D721Med (cell line): Measurements from ENCODE around the gene PRPS1.

ENCODE experiments used
- DNase-seq: peaks from one replicate; pipeline ENCODE4 v3.0.0; 2011; ENCODE audit warnings: low spot score; ENCODE audit not compliant: insufficient read length
- FAIRE-seq: peaks from 2 replicates; lab custom pipeline; 2011; peaks lifted over from hg19 to GRCh38; lab: Jason Lieb, UNC
- CTCF ChIP-seq: IDR thresholded peaks from 2 replicates; pipeline ENCODE4 v1.5.1; 2012; ENCODE audit warnings: mild to moderate bottlenecking, control low read depth; ENCODE audit not compliant: insufficient read depth; ENCODE audit errors: missing control alignments

The PRPS1 gene

GRCh38 chrX:107610667-107611066 lies 17.6 kb upstream of the PRPS1 start:
- FAIRE-seq (no peak), DNase-seq (no peak)
- no peak for TF ChIP-seq CTCF

GRCh38 chrX:107619885-107620322 lies 8.4 kb upstream of the PRPS1 start:
- DNase-seq (no peak), FAIRE-seq (no peak)
- no peak for TF ChIP-seq CTCF

GRCh38 chrX:107624893-107625292 lies 3.4 kb upstream of the PRPS1 start:
- DNase-seq (no peak), FAIRE-seq (no peak)
- no peak for TF ChIP-seq CTCF

DNA sequence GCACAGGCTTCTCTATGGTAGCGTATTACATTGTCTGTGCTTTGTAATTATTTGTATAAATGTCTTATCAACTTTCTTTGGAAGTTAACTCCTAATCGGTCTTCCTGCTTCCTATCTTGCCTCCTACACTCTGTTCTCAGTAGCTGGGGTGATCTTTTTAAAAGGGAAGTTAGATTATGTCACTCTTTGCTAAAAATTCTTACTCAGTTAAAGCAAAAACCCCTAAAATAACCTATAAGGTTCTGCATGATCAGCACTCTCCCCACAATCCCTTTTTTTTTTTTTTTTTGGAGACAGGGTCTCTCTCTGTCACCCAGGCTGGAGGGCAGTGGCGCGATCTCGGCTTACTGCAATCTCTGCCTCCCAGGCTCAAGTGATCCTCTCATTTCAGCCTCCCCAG lies 2.6 kb upstream of the PRPS1 start:
- no peak for TF ChIP-seq CTCF
- FAIRE-seq (no peak), DNase-seq (no peak)

DNA sequence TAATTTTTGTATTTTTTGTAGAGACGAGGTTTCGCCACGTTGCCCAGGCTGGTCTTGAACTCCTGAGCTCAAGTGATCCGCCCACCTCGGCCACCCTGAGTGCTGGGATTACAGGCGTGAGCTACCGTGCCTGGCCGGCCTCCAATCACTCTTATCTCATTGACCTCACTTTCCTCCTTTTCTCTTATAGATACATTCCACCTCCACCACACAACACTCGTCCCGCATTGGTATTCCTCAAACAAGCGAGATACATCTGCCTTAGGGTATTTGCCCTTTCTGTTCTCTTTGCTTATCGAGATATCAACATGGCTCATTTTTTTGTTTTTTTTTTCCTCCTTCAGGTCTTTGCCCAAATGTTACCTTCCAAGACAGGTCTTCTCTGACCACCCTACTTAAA lies 1.8 kb upstream of the PRPS1 start:
- DNase-seq (no peak), FAIRE-seq (no peak)
- TF ChIP-seq CTCF = no peak

DNA sequence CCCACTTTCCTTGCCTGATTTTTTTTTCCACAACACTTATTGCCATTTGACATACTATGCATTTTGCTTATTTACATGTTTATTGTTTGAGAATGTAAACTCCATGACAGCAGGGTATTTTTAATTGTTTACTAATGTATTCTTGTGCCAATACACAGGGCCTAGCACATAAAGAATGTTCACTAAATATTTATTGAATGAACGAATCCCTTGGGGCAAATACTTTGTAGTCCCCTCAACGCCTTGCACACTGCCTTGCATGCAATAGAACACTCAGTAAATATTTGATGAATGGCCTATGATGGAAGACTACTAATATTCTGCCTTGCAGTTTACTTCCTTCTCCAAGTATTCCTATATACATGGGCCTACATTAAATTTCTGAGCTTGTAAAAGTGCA lies 1.4 kb upstream of the PRPS1 start:
- DNase-seq (no peak), FAIRE-seq (no peak)
- no peak for TF ChIP-seq CTCF

GRCh38 chrX:107628662-107629539 lies 591 bp downstream of the PRPS1 start:
- no peak for TF ChIP-seq CTCF
- DNase-seq (no peak), FAIRE-seq (no peak)
